K562 (cell line): Measurements from ENCODE around the gene SETDB1. TPM values are rescaled to one million over a fixed set of nuclear protein-coding genes. Genes with fewer than 3 reads are reported as not detected.

Experiments used
- ARID1B ChIP-seq: fragments of 450-650 bp; IDR thresholded peaks from 2 replicates; pipeline ENCODE4 v1.6.1; 2016; ENCODE audit warnings: antibody characterized with exemption, mild to moderate bottlenecking, inconsistent platforms
- ATF1 ChIP-seq, 2 experiments: fragments of 450-650 bp in 1 of 2; IDR thresholded peaks; 2 replicates each; pipeline ENCODE4 v1.6.1; 2016; ENCODE audit warnings: missing compliant biosample characterization in 1 of 2, missing genetic modification characterization in 1 of 2
- BCL6 ChIP-seq: fragments of 250-450 bp; sonication (Bioruptor Pico); IDR thresholded peaks from 2 replicates; pipeline ENCODE4 v1.4.0; 2020
- BHLHE40 ChIP-seq: IDR thresholded peaks from 2 replicates; pipeline ENCODE4 v1.6.1; 2011; ENCODE audit warnings: low read length, improper control_type of control experiment
- CBX1 ChIP-seq: sonication (generic); IDR thresholded peaks from 2 replicates; pipeline ENCODE4 v1.6.1; 2016; ENCODE audit warnings: antibody characterized with exemption, low read depth, mild to moderate bottlenecking
- KLF16 ChIP-seq: IDR thresholded peaks from 2 replicates; pipeline ENCODE4 v1.6.1; 2016; ENCODE audit warnings: antibody characterized with exemption
- LARP7 ChIP-seq: fragments of 450-650 bp; IDR thresholded peaks from 2 replicates; pipeline ENCODE4 v1.6.1; 2016
- MAFK ChIP-seq: IDR thresholded peaks from 2 replicates; pipeline ENCODE4 v1.6.1; 2011; ENCODE audit warnings: low read length, improper control_type of control experiment
- PCBP2 ChIP-seq: fragments of 200-400 bp; formaldehyde crosslinking; IDR thresholded peaks from 2 replicates; pipeline ENCODE4 v1.6.1; 2018; ENCODE audit warnings: low read length, low read depth, mild to moderate bottlenecking, moderate library complexity; ENCODE audit not compliant: poor library complexity, severe bottlenecking
- RFX5 ChIP-seq: IDR thresholded peaks from 2 replicates; pipeline ENCODE4 v1.6.1; 2011; ENCODE audit warnings: low read depth, mild to moderate bottlenecking, improper control_type of control experiment, low read length
- TAF9B ChIP-seq: fragments of 450-650 bp; IDR thresholded peaks from 2 replicates; pipeline ENCODE4 v1.6.1; 2018; ENCODE audit warnings: mild to moderate bottlenecking; ENCODE audit not compliant: partially characterized antibody
- TCFL5 ChIP-seq: fragments of 250-450 bp; sonication (Bioruptor Pico); conservative IDR thresholded peaks from 2 replicates; pipeline ENCODE4 v1.6.1; 2021; ENCODE audit warnings: mild to moderate bottlenecking, moderate library complexity, matching md5 sums
- TEAD2 ChIP-seq: fragments of 450-650 bp; IDR thresholded peaks from 2 replicates; pipeline ENCODE4 v1.6.1; 2016; ENCODE audit warnings: missing genetic modification characterization, control low read depth, missing compliant biosample characterization
- TEAD4 ChIP-seq, 2 experiments: sonication (generic) in 1 of 2; formaldehyde crosslinking in 1 of 2; IDR thresholded peaks; 2 replicates each; pipeline versions ENCODE4 v1.6.1 to v1.8.0; 2012 to 2022; ENCODE audit warnings: borderline replicate concordance in 1 of 2, inconsistent platforms in 1 of 2, low read length in 1 of 2, mild to moderate bottlenecking in 1 of 2, missing genetic modification reagents in 1 of 2
- ZNF121 ChIP-seq: sonication (generic); formaldehyde crosslinking; conservative IDR thresholded peaks from 2 replicates; pipeline ENCODE4 v1.8.0; 2022; ENCODE audit warnings: missing genetic modification reagents
- polyA plus RNA-seq, 8 experiments: library from polyadenylated mRNA; depleted of rRNA in 4 of 8; stranded (reverse) in 5 of 8; unstranded in 3 of 8; fragments of >200 nt; fragmentation: Nextera tagmentation in 2 of 8; fragmentation: Illumina TruSeq in 1 of 8; extraction: Ambion mirVana in 2 of 8; extraction: Trizol in 1 of 8; gene quantifications; 2 replicates each; pipeline versions ENCODE4 v1.2.1 to v1.2.3, GENCODE V29; 2011 to 2014; ENCODE audit warnings: inconsistent platforms in 1 of 8, missing spikeins in 1 of 8
- total RNA-seq, 7 experiments: library from RNA; depleted of rRNA in 6 of 7; stranded (reverse); fragments of >200 nt in 6 of 7; fragmentation: Illumina TruSeq in 2 of 7; extraction: Trizol in 2 of 7; gene quantifications; 2 replicates each; pipeline versions ENCODE4 v1.2.1 to v1.2.3, GENCODE V29; 2011 to 2021; ENCODE audit warnings: low replicate concordance in 1 of 7
- TF ChIP-seq, protein P1 (sequence below), 2 experiments: fragments of 450-650 bp in 1 of 2; sonication (generic) in 1 of 2; formaldehyde crosslinking in 1 of 2; IDR thresholded peaks; 2 replicates each; pipeline versions ENCODE4 v1.7.1 to v1.9.0; 2016 to 2022; ENCODE audit warnings: inconsistent platforms in 1 of 2, mild to moderate bottlenecking in 1 of 2, missing genetic modification reagents in 1 of 2
- TF ChIP-seq, protein P2 (sequence below): sonication (generic); formaldehyde crosslinking; IDR thresholded peaks from 2 replicates; pipeline ENCODE4 v1.8.0; 2022; ENCODE audit warnings: mild to moderate bottlenecking, missing genetic modification reagents, borderline replicate concordance

The SETDB1 gene
- total and polyA plus RNA-seq, 9 of the 15 experiments (the other 6 are each of a cell fraction or from before 2014, with no cell fraction given), result 21.5 to 64.4 (median 42.0) TPM

DNA sequence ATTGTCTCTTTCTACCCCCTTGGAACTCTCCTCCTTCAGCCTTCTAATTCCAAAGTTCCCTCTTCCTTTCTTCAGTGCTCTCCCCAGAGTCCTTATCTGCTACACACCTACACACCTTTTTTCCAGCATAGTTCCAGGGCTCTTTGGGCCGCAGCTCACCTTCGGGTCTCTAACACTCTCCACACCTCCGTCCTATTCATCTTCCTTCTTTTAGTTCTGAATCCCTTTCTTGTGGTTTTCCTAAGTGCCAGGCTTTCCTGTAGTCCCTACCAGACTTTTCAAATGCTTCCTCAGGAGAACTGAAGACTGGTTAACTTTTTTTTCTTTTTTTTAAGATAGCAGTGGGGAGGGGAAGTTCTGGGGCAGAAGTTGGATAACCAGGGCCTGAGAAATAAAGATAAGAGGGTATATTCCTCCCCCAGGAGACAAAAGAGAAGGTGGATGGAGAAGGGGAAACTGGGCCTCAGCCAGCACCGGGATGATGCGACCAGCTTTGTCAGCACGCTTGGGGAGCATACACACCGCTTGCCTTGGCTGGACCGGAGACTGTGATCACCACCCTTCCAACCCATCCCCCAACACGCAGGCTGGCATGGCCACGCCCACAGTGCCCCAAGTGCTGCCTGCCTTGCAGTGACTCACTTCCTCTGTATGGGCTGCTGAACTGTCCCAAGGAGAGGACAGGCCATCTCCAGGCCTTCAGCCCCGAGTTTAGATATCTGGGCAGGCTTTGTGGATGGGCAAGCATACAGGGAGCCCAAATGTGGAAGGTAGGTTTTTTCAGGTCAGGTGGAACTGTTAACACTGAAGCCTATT, 50.9 kb downstream of the SETDB1 start (continued):
- TF ChIP-seq, protein P1, sequence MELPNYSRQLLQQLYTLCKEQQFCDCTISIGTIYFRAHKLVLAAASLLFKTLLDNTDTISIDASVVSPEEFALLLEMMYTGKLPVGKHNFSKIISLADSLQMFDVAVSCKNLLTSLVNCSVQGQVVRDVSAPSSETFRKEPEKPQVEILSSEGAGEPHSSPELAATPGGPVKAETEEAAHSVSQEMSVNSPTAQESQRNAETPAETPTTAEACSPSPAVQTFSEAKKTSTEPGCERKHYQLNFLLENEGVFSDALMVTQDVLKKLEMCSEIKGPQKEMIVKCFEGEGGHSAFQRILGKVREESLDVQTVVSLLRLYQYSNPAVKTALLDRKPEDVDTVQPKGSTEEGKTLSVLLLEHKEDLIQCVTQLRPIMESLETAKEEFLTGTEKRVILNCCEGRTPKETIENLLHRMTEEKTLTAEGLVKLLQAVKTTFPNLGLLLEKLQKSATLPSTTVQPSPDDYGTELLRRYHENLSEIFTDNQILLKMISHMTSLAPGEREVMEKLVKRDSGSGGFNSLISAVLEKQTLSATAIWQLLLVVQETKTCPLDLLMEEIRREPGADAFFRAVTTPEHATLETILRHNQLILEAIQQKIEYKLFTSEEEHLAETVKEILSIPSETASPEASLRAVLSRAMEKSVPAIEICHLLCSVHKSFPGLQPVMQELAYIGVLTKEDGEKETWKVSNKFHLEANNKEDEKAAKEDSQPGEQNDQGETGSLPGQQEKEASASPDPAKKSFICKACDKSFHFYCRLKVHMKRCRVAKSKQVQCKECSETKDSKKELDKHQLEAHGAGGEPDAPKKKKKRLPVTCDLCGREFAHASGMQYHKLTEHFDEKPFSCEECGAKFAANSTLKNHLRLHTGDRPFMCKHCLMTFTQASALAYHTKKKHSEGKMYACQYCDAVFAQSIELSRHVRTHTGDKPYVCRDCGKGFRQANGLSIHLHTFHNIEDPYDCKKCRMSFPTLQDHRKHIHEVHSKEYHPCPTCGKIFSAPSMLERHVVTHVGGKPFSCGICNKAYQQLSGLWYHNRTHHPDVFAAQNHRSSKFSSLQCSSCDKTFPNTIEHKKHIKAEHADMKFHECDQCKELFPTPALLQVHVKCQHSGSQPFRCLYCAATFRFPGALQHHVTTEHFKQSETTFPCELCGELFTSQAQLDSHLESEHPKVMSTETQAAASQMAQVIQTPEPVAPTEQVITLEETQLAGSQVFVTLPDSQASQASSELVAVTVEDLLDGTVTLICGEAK (IDR thresholded peaks at IDR 0.05), result peak; percentile 38; the same call in 1 of the 2 replicates
- TF ChIP-seq, protein P1 (CRISPR knock-in tag; IDR thresholded peaks at IDR 0.05), result no peak
- TF ChIP-seq KLF16, result peak; percentile 88
- no peak for TF ChIP-seq TAF9B
- TF ChIP-seq MAFK, result peak; percentile 26; the same call in 1 of the 2 replicates
- TF ChIP-seq BHLHE40, result peak; percentile 82
- no peak for TF ChIP-seq LARP7
- no peak for TF ChIP-seq BCL6
- no peak for TF ChIP-seq CBX1
- no peak for TF ChIP-seq TCFL5 (CRISPR knock-in tag)
- peak; percentile 98 for TF ChIP-seq ARID1B
- peak; percentile 88 for TF ChIP-seq TEAD4 (IDR thresholded peaks at IDR 0.05; ENCODE audit: low read length)
- no peak for TF ChIP-seq TEAD4 (CRISPR knock-in tag; IDR thresholded peaks at IDR 0.05; ENCODE audit: borderline replicate concordance)
- no peak; the same call in 1 of the 2 replicates for TF ChIP-seq RFX5
- TF ChIP-seq, protein P2, sequence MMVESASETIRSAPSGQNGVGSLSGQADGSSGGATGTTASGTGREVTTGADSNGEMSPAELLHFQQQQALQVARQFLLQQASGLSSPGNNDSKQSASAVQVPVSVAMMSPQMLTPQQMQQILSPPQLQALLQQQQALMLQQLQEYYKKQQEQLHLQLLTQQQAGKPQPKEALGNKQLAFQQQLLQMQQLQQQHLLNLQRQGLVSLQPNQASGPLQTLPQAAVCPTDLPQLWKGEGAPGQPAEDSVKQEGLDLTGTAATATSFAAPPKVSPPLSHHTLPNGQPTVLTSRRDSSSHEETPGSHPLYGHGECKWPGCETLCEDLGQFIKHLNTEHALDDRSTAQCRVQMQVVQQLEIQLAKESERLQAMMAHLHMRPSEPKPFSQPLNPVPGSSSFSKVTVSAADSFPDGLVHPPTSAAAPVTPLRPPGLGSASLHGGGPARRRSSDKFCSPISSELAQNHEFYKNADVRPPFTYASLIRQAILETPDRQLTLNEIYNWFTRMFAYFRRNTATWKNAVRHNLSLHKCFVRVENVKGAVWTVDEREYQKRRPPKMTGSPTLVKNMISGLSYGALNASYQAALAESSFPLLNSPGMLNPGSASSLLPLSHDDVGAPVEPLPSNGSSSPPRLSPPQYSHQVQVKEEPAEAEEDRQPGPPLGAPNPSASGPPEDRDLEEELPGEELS (CRISPR knock-in tag), result no peak
- TF ChIP-seq PCBP2, result no peak
- no peak for TF ChIP-seq TEAD2
- TF ChIP-seq ATF1 (CRISPR knock-in tag; IDR thresholded peaks at IDR 0.05), result no peak
- TF ChIP-seq ATF1 (tag; IDR thresholded peaks at IDR 0.05), result peak; percentile 72
- TF ChIP-seq ZNF121, result no peak
